ENCODE measurements around the gene ZMAT5. TPM values are rescaled to one million over a fixed set of nuclear protein-coding genes. Genes with fewer than 3 reads are reported as not detected.

ZMAT5 gene
- polyA plus RNA-seq, 3 donors = 27.1 to 79.4 (median 59.3) TPM

GRCh38 chr22:29717789-29718188, 49.0 kb downstream of the ZMAT5 start:
- Mint-ChIP-seq H3K36me3 (no peaks in the 10 kb centered on the region), H3K4me3 (no peak overlapping the region), H3K27me3 (ENCODE audit: low read depth in 3 of 3) (peaks cover 40 to 73% (median 54%) of the 10 kb centered on the region in 3 donors), H3K27ac (no peak overlapping the region), H3K9me3 (peaks cover 0 to 11% (median 2%) of the 10 kb centered on the region in 7 donors), H3K4me1 (no peaks in the 10 kb centered on the region)
- H3K27ac ChIP-seq (ENCODE audit: low read depth in 1 of 2, low read length in 2 of 2) = no peak overlapping the region
- H3K4me1 ChIP-seq (ENCODE audit: control insufficient read depth in 1 of 2, insufficient read depth in 2 of 2, low read length in 2 of 2) = no peaks in the 10 kb centered on the region
- no peak overlapping the region for H2AFZ ChIP-seq (ENCODE audit: insufficient read depth, low read depth, low read length, poor library complexity, severe bottlenecking)
- H3K36me3 ChIP-seq (replicated peaks in 1 of 2; ENCODE audit: control insufficient read depth in 1 of 2, insufficient read depth in 2 of 2, low read length in 2 of 2) = no peaks in the 10 kb centered on the region
- no peak for DNase-seq
- H4K20me1 ChIP-seq (ENCODE audit: insufficient read depth, low read length) = no peaks in the 10 kb centered on the region
- H3K9me3 ChIP-seq (replicated peaks in 1 of 2; ENCODE audit: control insufficient read depth in 1 of 2, insufficient read depth in 1 of 2, low read length in 2 of 2) = peaks cover 0 to 5% of the 10 kb centered on the region in 2 donors
- TF ChIP-seq, protein P1, sequence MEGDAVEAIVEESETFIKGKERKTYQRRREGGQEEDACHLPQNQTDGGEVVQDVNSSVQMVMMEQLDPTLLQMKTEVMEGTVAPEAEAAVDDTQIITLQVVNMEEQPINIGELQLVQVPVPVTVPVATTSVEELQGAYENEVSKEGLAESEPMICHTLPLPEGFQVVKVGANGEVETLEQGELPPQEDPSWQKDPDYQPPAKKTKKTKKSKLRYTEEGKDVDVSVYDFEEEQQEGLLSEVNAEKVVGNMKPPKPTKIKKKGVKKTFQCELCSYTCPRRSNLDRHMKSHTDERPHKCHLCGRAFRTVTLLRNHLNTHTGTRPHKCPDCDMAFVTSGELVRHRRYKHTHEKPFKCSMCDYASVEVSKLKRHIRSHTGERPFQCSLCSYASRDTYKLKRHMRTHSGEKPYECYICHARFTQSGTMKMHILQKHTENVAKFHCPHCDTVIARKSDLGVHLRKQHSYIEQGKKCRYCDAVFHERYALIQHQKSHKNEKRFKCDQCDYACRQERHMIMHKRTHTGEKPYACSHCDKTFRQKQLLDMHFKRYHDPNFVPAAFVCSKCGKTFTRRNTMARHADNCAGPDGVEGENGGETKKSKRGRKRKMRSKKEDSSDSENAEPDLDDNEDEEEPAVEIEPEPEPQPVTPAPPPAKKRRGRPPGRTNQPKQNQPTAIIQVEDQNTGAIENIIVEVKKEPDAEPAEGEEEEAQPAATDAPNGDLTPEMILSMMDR (IDR thresholded peaks at IDR 0.05) = no peak
- WGBS (ENCODE audit: insufficient coverage) = 86% methylated on average over 4 of the region's 11 CpGs
- no peak overlapping the region for H3K9ac ChIP-seq (ENCODE audit: insufficient read depth, low read length, poor library complexity, severe bottlenecking)
- no peak overlapping the region for H3K4me3 ChIP-seq (replicated peaks in 1 of 3; ENCODE audit: low read depth in 2 of 3, low read length in 3 of 3)
- peaks cover 16 to 39% of the 10 kb centered on the region in 2 donors for H3K27me3 ChIP-seq (ENCODE audit: control insufficient read depth in 2 of 2, insufficient read depth in 2 of 2, low read length in 2 of 2)
- no peaks in the 10 kb centered on the region for H3K79me2 ChIP-seq (ENCODE audit: insufficient read depth, low read length)
- no peak overlapping the region for H3K4me2 ChIP-seq (replicated peaks; ENCODE audit: extremely low read depth, low read length, poor library complexity, severe bottlenecking)
- intact Hi-C loops (cut with micrococcal nuclease) = no loop called here

- H3K4me1 Mint-ChIP-seq = no peaks in the 10 kb centered on the region
- Histone ChIP-seq H3K4me1 (ENCODE audit: control insufficient read depth in 1 of 2, insufficient read depth in 2 of 2, low read length in 2 of 2) (no peaks in the 10 kb centered on the region), H3K79me2 (ENCODE audit: insufficient read depth, low read length) (no peaks in the 10 kb centered on the region), H3K9me3 (replicated peaks in 1 of 2; ENCODE audit: control insufficient read depth in 1 of 2, insufficient read depth in 1 of 2, low read length in 2 of 2) (peaks cover 0 to 5% of the 10 kb centered on the region in 2 donors), H3K4me3 (replicated peaks in 1 of 3; ENCODE audit: low read depth in 2 of 3, low read length in 3 of 3) (no peak overlapping the region), H3K36me3 (replicated peaks in 1 of 2; ENCODE audit: control insufficient read depth in 1 of 2, insufficient read depth in 2 of 2, low read length in 2 of 2) (no peaks in the 10 kb centered on the region), H3K9ac (ENCODE audit: insufficient read depth, low read length, poor library complexity, severe bottlenecking) (no peak overlapping the region), H3K27ac (ENCODE audit: low read depth in 1 of 2, low read length in 2 of 2) (no peak overlapping the region), H2AFZ (ENCODE audit: insufficient read depth, low read depth, low read length, poor library complexity, severe bottlenecking) (no peak overlapping the region), H3K27me3 (ENCODE audit: control insufficient read depth in 2 of 2, insufficient read depth in 2 of 2, low read length in 2 of 2) (peaks cover 16 to 32% of the 10 kb centered on the region in 2 donors), H3K4me2 (replicated peaks; ENCODE audit: extremely low read depth, low read length, poor library complexity, severe bottlenecking) (no peak overlapping the region), H4K20me1 (ENCODE audit: insufficient read depth, low read length) (no peaks in the 10 kb centered on the region)
- intact Hi-C loops (cut with micrococcal nuclease) = no loop called here
- TF ChIP-seq, protein P1 (IDR thresholded peaks at IDR 0.05) = no peak
- H3K9me3 Mint-ChIP-seq = peaks cover 0 to 11% (median 2%) of the 10 kb centered on the region in 7 donors
- peak overlapping the region in 1 of 2 donors; percentile 64 for H3K4me3 Mint-ChIP-seq
- no peaks in the 10 kb centered on the region for H3K36me3 Mint-ChIP-seq
- no peak overlapping the region for H3K27ac Mint-ChIP-seq
- WGBS (ENCODE audit: insufficient coverage) = 80% methylated on average over 12 of the region's 16 CpGs
- DNase-seq = no peak
- peaks cover 38 to 68% (median 56%) of the 10 kb centered on the region in 3 donors for H3K27me3 Mint-ChIP-seq (ENCODE audit: low read depth in 3 of 3)
Measured at GRCh38 chr22:29716814-29717545, 49.8 kb downstream of the ZMAT5 start.

Measured in CD14-positive monocyte (primary cell).